Measurements from ENCODE around the gene PLPPR3.

The PLPPR3 gene

DNA sequence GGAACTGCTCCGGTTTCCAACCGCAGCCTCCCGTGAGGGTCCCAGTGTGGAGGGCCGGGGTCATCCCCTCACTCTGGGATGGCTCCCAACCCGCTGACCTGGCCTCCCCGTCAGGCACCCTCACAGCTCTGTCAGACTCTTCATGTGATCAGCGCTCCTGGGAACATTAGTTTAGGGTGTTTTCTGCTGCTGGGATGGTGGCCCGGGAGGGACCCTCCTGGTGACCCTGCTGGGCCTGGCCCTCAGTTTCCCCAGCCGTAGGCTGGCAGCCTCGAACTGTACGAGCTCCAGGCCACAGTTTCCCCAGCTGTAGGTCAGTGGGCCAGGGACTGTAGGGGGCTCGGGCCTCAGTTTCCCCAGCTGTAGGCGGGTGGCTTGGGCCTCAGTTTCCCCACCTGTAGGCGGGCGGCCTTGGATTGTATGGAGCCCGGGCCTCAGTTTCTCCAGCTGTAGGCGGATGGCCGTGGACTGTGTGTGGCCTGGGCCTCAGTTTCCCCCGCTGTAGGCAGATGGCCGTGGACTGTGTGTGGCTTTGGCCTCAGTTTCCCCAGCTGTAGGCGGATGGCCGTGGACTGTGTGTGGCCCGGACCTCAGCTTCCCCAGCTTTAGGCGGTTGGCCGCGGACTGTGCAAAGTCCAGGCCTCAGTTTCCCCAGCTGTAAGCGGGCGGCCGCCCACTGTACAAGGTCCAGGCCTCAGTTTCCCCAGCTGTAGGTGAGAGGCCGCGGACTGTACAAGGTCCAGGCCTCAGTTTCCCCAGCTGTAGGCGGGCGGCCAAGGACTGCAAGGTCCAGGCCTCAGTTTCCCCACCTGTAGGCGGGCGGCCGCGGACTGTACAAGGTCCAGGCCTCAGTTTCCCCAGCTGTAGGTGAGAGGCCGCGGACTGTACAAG is 25.8 kb downstream of the PLPPR3 start:
- no peak for DNase-seq

- DNase-seq: no peak
These were observed 26.6 kb downstream of the PLPPR3 start for GRCh38 chr19:795073-795611.

GRCh38 chr19:793806-794205 is 27.9 kb downstream of the PLPPR3 start:
- no peak for DNase-seq

DNA sequence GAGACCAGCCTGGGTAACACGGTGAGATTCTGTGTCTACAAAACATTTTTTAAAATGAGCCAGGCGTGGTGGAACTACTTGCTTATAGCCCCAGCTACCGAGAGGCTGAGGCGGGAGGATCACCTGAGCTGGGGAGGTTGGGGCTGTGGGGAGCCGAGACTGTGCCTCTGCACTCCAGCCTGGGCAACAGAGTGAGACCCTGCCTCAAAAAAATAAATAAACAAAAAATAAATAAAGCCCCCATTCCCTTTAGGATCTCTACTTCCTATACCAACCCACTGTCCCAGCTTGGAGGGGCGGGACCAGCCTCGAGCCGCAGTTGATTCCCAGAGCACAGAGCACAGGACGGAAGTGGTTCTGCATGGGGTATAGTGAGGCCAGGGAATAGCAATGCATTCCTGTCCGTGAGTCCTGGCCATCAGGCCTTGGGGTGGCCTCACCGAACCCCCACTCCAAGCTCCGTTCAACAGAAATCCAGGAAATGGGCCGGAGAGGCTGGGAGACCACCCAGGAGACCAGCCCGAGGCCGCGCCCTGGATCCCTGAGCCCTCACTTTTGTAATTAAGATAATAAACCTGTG is 29.4 kb downstream of the PLPPR3 start:
- no peak for DNase-seq

DNA sequence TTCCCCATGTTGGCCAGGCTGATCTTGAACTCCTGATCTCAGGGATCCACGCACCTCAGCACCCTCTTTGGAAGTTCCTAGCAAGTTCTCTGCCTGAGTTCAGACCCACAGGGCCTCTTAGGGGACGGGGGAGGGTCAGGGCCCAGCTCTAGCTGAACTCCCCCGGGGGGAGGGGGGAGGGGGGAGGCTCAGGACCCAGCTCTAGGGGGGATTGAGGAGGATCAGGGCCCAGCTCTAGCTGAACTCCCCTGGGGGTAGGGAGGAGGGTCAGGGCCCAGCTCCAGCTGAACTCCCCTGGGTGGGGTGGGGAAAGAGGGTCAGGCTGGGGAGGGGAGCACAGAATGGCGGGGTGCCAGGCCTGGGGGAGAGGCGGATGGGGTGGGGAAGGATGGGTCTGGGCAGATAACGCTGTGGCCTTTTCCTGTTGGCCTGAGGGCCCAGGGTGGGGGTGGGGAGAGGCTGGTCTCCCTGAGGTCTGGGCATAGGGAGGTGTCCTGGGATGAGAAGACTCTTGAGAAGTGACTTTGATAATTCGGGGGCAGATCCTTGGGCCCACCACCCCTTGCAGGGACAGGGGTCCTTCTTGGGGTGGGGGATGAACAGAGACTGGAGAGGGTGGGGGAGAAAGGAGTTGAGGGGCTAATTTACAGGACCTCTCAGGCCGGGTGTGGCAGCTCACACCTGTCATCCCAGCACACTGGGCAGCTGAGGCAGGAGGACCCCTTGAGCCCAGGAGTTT is 30.0 kb downstream of the PLPPR3 start:
- DNase-seq: no peak

GRCh38 chr19:791007-791566 is 30.7 kb downstream of the PLPPR3 start:
- DNase-seq: no peak

DNA sequence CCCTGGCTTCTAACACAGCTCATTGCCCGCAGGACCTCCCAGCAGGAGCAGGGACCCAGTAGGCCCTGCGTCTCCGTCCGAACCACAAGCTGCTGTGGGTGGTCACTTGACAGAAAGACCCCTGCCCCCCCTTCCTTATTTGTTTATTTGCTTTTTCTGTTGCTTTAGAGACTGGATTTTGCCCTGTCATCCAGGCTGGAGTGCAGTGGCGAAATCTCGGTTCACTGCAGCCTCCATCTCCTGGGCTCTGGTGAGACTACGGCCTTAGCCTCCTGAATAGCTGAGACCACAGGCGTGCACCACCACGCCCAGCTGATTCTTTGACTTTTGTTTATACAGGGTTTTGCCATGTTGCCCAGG is 32.1 kb downstream of the PLPPR3 start:
- DNase-seq: no peak

- no peak for DNase-seq
These were observed 32.6 kb downstream of the PLPPR3 start for GRCh38 chr19:788983-789700.

GRCh38 chr19:788686-788982 is 33.1 kb downstream of the PLPPR3 start:
- DNase-seq: no peak

- DNase-seq: no peak
These were observed 34.2 kb downstream of the PLPPR3 start for GRCh38 chr19:787536-787935.

DNA sequence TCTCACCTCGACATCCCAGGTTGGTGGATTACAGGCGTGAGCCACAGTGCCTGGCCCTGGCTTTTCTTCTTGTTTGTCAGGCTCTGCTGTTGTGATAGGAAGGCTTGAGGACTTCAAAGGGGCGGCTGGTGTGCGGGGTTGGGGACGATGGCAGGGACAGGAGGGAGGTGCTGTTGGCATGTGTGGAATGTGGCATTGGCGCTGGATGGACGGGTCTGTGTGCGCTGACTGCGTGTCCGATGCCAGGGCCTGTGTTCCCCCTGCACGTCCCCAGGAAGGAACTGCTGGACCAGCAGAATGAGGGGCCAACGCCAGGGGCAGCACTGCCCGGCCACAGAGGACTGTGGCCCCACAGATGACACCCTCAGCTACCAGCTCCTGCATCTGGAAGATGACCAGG is 37.2 kb downstream of the PLPPR3 start:
- DNase-seq: no peak

- DNase-seq: no peak
These were observed 38.7 kb downstream of the PLPPR3 start for GRCh38 chr19:782878-783668.

- DNase-seq: peak; percentile 76
These were observed 39.4 kb downstream of the PLPPR3 start for GRCh38 chr19:782185-782877.

- DNase-seq: no peak
These were observed 40.0 kb downstream of the PLPPR3 start for GRCh38 chr19:781800-782184.

- no peak for DNase-seq
These were observed 40.8 kb downstream of the PLPPR3 start for GRCh38 chr19:780935-781334.

DNA sequence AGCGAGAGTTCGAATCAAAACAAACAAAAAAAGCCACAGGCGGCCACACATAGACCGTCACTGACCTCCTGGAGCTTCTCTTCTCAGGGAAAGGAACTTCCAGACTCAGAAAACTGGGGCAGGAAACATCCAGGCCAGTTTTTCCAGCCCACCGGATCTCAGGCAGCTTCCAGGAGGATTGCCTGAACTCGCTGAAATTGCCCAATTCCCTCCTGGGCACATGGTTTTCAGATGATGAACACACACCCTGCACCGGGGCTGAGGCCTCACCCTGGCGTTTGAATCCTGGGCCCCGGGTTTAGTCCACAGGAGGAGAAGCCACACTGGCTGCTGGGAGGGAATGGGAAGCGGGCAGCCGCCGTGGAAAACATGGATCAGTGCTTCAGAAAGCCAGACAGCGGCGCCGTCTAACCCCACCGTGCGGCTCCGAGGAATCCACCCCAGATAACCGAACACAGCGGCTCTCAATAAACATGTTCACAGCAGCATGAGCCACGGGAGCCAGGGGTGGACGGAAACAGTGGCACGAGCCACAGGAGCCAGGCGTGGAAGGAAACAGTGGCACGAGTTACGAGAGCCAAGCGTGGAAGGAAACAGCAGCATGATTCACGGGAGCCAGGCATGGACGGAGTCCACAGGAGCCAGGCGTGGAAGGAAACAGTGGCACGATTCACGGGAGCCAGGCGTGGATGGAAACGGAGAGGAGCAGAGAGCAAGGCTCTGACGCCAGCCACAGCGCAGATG is 42.7 kb downstream of the PLPPR3 start:
- DNase-seq: peak; percentile 91

GRCh38 chr19:776549-776948 is 45.2 kb downstream of the PLPPR3 start:
- DNase-seq: no peak

DNA sequence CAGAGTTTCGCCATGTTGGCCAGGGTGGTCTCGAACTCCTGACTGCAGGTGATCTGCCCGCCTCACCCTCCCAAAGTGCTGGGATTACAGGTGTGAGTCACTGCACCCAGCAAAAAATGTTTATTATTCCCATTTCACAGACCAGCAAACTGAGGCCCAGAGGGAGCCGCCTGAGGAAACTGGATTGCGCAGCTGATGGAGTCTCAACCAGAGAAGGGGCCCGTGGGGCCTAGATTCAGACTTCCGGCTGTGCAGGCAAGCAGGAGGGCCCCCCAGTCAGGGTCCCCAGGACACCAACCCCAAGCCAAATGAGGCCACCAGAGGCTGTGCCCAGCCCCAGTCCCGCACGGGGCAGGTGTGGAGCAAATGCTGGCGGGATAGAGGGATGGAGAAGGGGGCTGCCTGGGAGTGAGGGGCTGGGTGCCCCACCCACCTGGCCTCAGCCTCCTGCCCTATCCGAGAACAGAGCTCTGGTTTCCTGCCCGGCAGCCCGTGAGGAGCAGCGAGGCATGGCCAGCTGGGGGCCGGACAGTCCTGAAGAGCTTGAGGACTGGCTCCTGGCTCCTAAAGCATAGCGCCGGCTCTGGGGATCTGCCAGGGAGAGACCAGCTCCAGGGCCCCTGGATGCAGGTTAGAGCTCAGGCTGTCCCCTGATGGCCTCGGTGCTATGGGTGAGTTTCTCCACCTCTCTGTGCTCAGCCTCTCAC is 48.9 kb downstream of the PLPPR3 start:
- DNase-seq: no peak

DNA sequence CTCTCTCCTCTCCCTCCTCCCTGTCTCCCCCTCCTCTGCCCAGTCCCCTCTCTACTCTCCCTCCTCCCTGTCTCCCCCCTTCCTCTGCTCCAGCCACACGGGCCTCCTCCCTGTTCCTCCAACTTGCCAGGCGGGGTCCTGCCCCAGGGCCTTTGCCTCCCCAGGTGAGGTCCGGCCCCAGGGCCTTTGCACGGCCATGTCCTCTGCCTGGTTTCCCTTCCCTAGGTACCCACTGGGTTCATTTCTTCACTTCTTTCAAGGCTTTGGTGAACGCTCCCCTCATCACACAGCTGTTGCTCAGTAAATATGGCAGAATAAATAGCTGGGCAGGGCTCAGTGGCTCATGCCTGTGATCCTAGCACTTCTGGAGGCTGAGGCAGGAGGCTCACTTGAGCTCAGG is 49.7 kb downstream of the PLPPR3 start:
- no peak for DNase-seq

- DNase-seq: peak; percentile 52
These were observed 50.4 kb downstream of the PLPPR3 start for GRCh38 chr19:771332-771785.
